Stomach (tissue), 9 donors: Measurements from ENCODE around the gene CCNJL. TPM values are rescaled to one million over a fixed set of nuclear protein-coding genes. Genes with fewer than 3 reads are reported as not detected.

ENCODE experiments used
- DNase-seq, 2 donors: peaks; one replicate each; pipeline versions ENCODE4 v3.0.0 to v3.0.0-alpha.2; 2013 to 2019
- H3K27ac ChIP-seq, 5 donors: fragments of 200-600 bp in 4 of 5; sonication (generic) in 4 of 5; one replicate each; pipeline ENCODE4 v1.5.1; 2013 to 2019; ENCODE audit warnings: mild to moderate bottlenecking in 1 of 5, moderate library complexity in 1 of 5
- H3K27me3 ChIP-seq, 3 donors: fragments of 200-600 bp; sonication (generic); one replicate each; pipeline ENCODE4 v1.5.1; 2017 to 2019; ENCODE audit warnings: mixed run types in 1 of 3
- H3K36me3 ChIP-seq, 4 donors: fragments of 200-600 bp; sonication (generic); 1 replicate in 3 of 4; 2 replicates in 1 of 4; pipeline ENCODE4 v1.5.1; 2016 to 2019
- H3K4me1 ChIP-seq, 4 donors: fragments of 200-600 bp; sonication (generic); one replicate each; pipeline ENCODE4 v1.5.1; 2016 to 2019
- H3K4me3 ChIP-seq, 4 donors: fragments of 200-600 bp; sonication (generic) in 3 of 4; one replicate each; pipeline ENCODE4 v1.5.1; 2016 to 2019; ENCODE audit warnings: mild to moderate bottlenecking in 1 of 4
- H3K9me3 ChIP-seq, 4 donors: fragments of 200-600 bp; sonication (generic); one replicate each; pipeline ENCODE4 v1.5.1; 2016 to 2019
- EP300 ChIP-seq: sonication (generic); formaldehyde crosslinking; IDR thresholded peaks from one replicate; pipeline ENCODE4 v1.6.1; 2017; ENCODE audit warnings: antibody characterized with exemption
- POLR2A ChIP-seq, 4 donors: fragments of 450-650 bp; IDR thresholded peaks; one replicate each; pipeline ENCODE4 v1.6.1; 2016; ENCODE audit warnings: antibody characterized with exemption in 4 of 4, control low read depth in 2 of 4, mild to moderate bottlenecking in 1 of 4, moderate library complexity in 1 of 4
- POLR2AphosphoS5 ChIP-seq, 3 donors: sonication (generic); formaldehyde crosslinking; IDR thresholded peaks; one replicate each; pipeline ENCODE4 v1.6.1; 2016; ENCODE audit warnings: antibody characterized with exemption in 3 of 3
- WGBS, 5 donors: extraction: QIAGEN DNeasy Blood & Tissue Kit in 3 of 5; methylation state at CpG; one replicate each; pipeline versions ENCODE4 v1.1.5 to v1.1.7; 2013 to 2018; 5-methylcytosine and 5-hydroxymethylcytosine counted together
- intact Hi-C: fragments of 100-400 bp; cut with DNase I; formaldehyde crosslinking; loops from one replicate; pipeline ENCODE4 v1.15.1; 2023; ENCODE audit warnings: low total_unique reads
- polyA plus RNA-seq, 3 donors: library from polyadenylated mRNA; stranded (reverse); fragments of 200-250 nt; gene quantifications; one replicate each; pipeline ENCODE4 v1.2.3, GENCODE V29; 2013
- total RNA-seq, 5 donors: library from RNA; depleted of rRNA; stranded (reverse); fragments of >200 nt; gene quantifications; one replicate each; pipeline versions ENCODE4 v1.1.0 to v1.2.3, GENCODE V29; 2014 to 2016
- TF ChIP-seq, protein P1 (sequence below), 7 experiments: fragments of 450-650 bp in 4 of 7; fragments of 200-600 bp in 3 of 7; sonication (generic) in 3 of 7; IDR thresholded peaks; one replicate each; pipeline ENCODE4 v1.5.1; 2016 to 2019; ENCODE audit warnings: antibody characterized with exemption in 7 of 7, control low read depth in 2 of 7, mild to moderate bottlenecking in 1 of 7
- donor health status: healthy with polysubstance abuse.
- donor health status: Bipolar disorder and iron deficiency.
- donor health status: healthy.

Gene CCNJL
- total and polyA plus RNA-seq, 8 donors = 1.4 to 104 (median 3.5) TPM

GRCh38 chr5:160291467-160291866, 20.9 kb downstream of the CCNJL start:
- TF ChIP-seq POLR2AphosphoS5 (IDR thresholded peaks at IDR 0.05) (no peak), POLR2A (IDR thresholded peaks at IDR 0.05) (no peak), EP300 (no peak)
- TF ChIP-seq, protein P1, sequence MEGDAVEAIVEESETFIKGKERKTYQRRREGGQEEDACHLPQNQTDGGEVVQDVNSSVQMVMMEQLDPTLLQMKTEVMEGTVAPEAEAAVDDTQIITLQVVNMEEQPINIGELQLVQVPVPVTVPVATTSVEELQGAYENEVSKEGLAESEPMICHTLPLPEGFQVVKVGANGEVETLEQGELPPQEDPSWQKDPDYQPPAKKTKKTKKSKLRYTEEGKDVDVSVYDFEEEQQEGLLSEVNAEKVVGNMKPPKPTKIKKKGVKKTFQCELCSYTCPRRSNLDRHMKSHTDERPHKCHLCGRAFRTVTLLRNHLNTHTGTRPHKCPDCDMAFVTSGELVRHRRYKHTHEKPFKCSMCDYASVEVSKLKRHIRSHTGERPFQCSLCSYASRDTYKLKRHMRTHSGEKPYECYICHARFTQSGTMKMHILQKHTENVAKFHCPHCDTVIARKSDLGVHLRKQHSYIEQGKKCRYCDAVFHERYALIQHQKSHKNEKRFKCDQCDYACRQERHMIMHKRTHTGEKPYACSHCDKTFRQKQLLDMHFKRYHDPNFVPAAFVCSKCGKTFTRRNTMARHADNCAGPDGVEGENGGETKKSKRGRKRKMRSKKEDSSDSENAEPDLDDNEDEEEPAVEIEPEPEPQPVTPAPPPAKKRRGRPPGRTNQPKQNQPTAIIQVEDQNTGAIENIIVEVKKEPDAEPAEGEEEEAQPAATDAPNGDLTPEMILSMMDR (IDR thresholded peaks at IDR 0.05) = no peak
- Histone ChIP-seq H3K4me3 (no peak overlapping the region), H3K4me1 (peaks cover 11 to 34% (median 25%) of the 10 kb centered on the region in 4 donors), H3K36me3 (no peaks in the 10 kb centered on the region), H3K27ac (peak overlapping the region in 2 of 5 donors; percentile 4 to 20), H3K9me3 (no peaks in the 10 kb centered on the region), H3K27me3 (no peaks in the 10 kb centered on the region)
- intact Hi-C loops = no loop called here
- peak in 1 of 2 donors; percentile 25 for DNase-seq
- WGBS, 5 donors = 43 to 62% (median 56%) methylated on average over 8 of the region's 8 CpGs

- intact Hi-C loops = no loop called here
- H3K27me3 ChIP-seq = no peaks in the 10 kb centered on the region
These were observed 21.6 kb downstream of the CCNJL start for GRCh38 chr5:160290751-160291150.

DNA sequence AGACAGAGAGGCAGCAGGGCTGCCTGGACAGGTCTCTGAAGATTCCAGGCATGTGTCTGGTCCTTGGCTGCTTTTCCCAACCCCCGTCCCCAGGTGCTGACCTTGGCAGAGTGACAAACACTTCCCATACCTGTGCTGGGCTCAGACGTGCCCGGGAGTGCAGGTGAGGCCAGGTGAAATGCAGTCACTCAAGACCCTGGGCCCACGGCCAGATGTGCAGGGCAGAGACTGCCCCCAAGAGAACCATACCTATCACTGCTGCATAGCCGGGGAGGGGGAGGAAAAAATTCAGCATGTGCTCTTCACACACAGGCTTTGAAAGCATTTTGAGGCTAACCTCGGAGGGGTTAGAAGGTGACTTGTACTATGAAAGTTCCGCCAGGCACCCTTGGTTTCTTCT, 22.6 kb downstream of the CCNJL start:
- Histone ChIP-seq H3K27ac (peak overlapping the region in 4 of 5 donors; percentile 48 to 64 (median 57)), H3K27me3 (no peaks in the 10 kb centered on the region), H3K4me3 (no peak overlapping the region), H3K36me3 (no peaks in the 10 kb centered on the region), H3K9me3 (no peaks in the 10 kb centered on the region), H3K4me1 (peaks cover 11 to 37% (median 26%) of the 10 kb centered on the region in 4 donors)
- intact Hi-C loops = no loop called here
- TF ChIP-seq, protein P1 (IDR thresholded peaks at IDR 0.05) = no peak
- TF ChIP-seq EP300 (no peak), POLR2AphosphoS5 (IDR thresholded peaks at IDR 0.05) (no peak), POLR2A (IDR thresholded peaks at IDR 0.05) (no peak)
- 33 to 44% (median 36%) methylated on average over 7 of the region's 7 CpGs for WGBS, 5 donors
- DNase-seq = peak; percentile 52 to 54

More at GRCh38 chr5:160290751-160291150, 21.6 kb downstream of the CCNJL start:
- peak overlapping the region in 1 of 5 donors; percentile 9 for H3K27ac ChIP-seq
- H3K9me3 ChIP-seq = no peaks in the 10 kb centered on the region
- TF ChIP-seq POLR2A (IDR thresholded peaks at IDR 0.05) = no peak
- TF ChIP-seq POLR2AphosphoS5 (IDR thresholded peaks at IDR 0.05) = no peak
- TF ChIP-seq, protein P1 (IDR thresholded peaks at IDR 0.05) = no peak
- no peak for TF ChIP-seq EP300
- WGBS, 5 donors = 82 to 97% (median 94%) methylated on average over 3 of the region's 3 CpGs
- no peaks in the 10 kb centered on the region for H3K36me3 ChIP-seq
- no peak for DNase-seq
- no peak overlapping the region for H3K4me3 ChIP-seq
- peaks cover 11 to 37% (median 26%) of the 10 kb centered on the region in 4 donors for H3K4me1 ChIP-seq

DNA sequence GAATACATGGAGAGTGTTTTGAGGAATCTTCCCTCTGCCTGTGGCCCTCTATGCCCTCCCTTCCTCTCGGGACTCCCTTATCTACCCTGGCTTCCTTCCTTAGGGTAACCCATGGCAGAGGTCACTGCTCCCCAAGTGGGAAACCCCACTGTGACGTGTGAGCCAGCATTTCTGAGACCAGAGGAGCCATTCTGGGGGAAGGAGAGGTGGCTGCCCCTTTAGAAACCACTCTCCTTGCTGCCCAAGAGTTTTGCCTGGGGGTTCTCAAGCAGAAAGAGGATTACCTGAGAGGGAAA, 23.1 kb downstream of the CCNJL start:
- DNase-seq = no peak
- Histone ChIP-seq H3K9me3 (no peaks in the 10 kb centered on the region), H3K36me3 (no peaks in the 10 kb centered on the region), H3K4me3 (no peak overlapping the region), H3K27ac (peak overlapping the region; percentile 24 to 64 (median 52)), H3K27me3 (no peaks in the 10 kb centered on the region), H3K4me1 (peaks cover 11 to 37% (median 26%) of the 10 kb centered on the region in 4 donors)
- 23 to 37% (median 33%) methylated on average over 2 of the region's 2 CpGs for WGBS, 5 donors
- intact Hi-C loops = no loop called here
- TF ChIP-seq EP300 (no peak), POLR2AphosphoS5 (IDR thresholded peaks at IDR 0.05) (no peak), POLR2A (IDR thresholded peaks at IDR 0.05) (no peak)
- TF ChIP-seq, protein P1 (IDR thresholded peaks at IDR 0.05) = no peak
